GM23338 (cell line): Measurements from ENCODE around the gene PGBD2. TPM values are rescaled to one million over a fixed set of nuclear protein-coding genes. Genes with fewer than 3 reads are reported as not detected.
"Not testable (repeated sequence)": the region's sequence is repeated elsewhere in the genome, so short reads cannot be mapped to it uniquely, and the experiment has no call there.

Experiments
- ATAC-seq: fragments of 200-7000 bp; cut with Tn5 transposase; 3 replicates; pipeline ENCODE4 v1.9.1; 2020
- DNase-seq: peaks from one replicate; pipeline ENCODE4 v3.0.0-alpha.2; 2015; ENCODE audit warnings: low spot score
- H2AFZ ChIP-seq: fragments of 200-600 bp; sonication (generic); 2 replicates; pipeline ENCODE4 v1.8.0; 2016; ENCODE audit warnings: antibody characterized with exemption, mild to moderate bottlenecking, moderate library complexity
- H3F3A ChIP-seq: fragments of 200-600 bp; sonication (generic); replicated peaks from 2 replicates; pipeline ENCODE4 v1.8.0; 2017; ENCODE audit warnings: antibody characterized with exemption, mixed run types, low read depth
- H3K27ac ChIP-seq: fragments of 200-600 bp; sonication (generic); 2 replicates; pipeline ENCODE4 v1.6.1; 2016; ENCODE audit warnings: low read depth
- H3K27me3 ChIP-seq: fragments of 200-600 bp; sonication (generic); 2 replicates; pipeline ENCODE4 v1.8.0; 2016; ENCODE audit warnings: mild to moderate bottlenecking, mixed run types, moderate library complexity; ENCODE audit not compliant: insufficient read depth
- H3K36me3 ChIP-seq: fragments of 200-600 bp; sonication (generic); 2 replicates; pipeline ENCODE4 v1.8.0; 2016; ENCODE audit warnings: mild to moderate bottlenecking; ENCODE audit not compliant: insufficient read depth
- H3K4me1 ChIP-seq: fragments of 200-600 bp; sonication (generic); 2 replicates; pipeline ENCODE4 v1.8.0; 2016; ENCODE audit warnings: mild to moderate bottlenecking, moderate library complexity; ENCODE audit not compliant: insufficient read depth
- H3K4me2 ChIP-seq: fragments of 200-600 bp; sonication (generic); 2 replicates; pipeline ENCODE4 v1.7.1; 2017; ENCODE audit warnings: mixed run types
- H3K4me3 ChIP-seq: fragments of 200-600 bp; sonication (generic); 2 replicates; pipeline ENCODE4 v1.6.1; 2016; ENCODE audit warnings: mixed run types
- H3K79me2 ChIP-seq: fragments of 200-600 bp; sonication (generic); replicated peaks from 2 replicates; pipeline ENCODE4 v1.8.0; 2017; ENCODE audit warnings: mild to moderate bottlenecking; ENCODE audit not compliant: insufficient read depth
- H3K9me2 ChIP-seq: fragments of 200-600 bp; sonication (generic); 2 replicates; pipeline ENCODE4 v1.8.0; 2017; ENCODE audit not compliant: insufficient read depth
- H4K20me1 ChIP-seq: fragments of 200-600 bp; sonication (generic); replicated peaks from 2 replicates; pipeline ENCODE4 v1.8.0; 2017; ENCODE audit warnings: mild to moderate bottlenecking; ENCODE audit not compliant: insufficient read depth
- H3K27ac Mint-ChIP-seq: 2 replicates; pipeline ENCODE4 v1.8.0; 2020; ENCODE audit warnings: inconsistent platforms, mild to moderate bottlenecking, moderate library complexity, mixed read lengths
- H3K27me3 Mint-ChIP-seq: 3 replicates; pipeline ENCODE4 v1.8.0; 2022; ENCODE audit warnings: low read depth, mild to moderate bottlenecking, moderate library complexity, mixed read lengths, inconsistent platforms; ENCODE audit not compliant: insufficient read depth, poor library complexity
- H3K36me3 Mint-ChIP-seq: 3 replicates; pipeline ENCODE4 v1.8.0; 2021; ENCODE audit warnings: low read depth, mild to moderate bottlenecking, inconsistent platforms, moderate library complexity, mixed read lengths
- H3K4me1 Mint-ChIP-seq: 3 replicates; pipeline ENCODE4 v1.8.0; 2020; ENCODE audit warnings: mild to moderate bottlenecking, inconsistent platforms, mixed read lengths
- H3K4me3 Mint-ChIP-seq: 3 replicates; pipeline ENCODE4 v1.8.0; 2021; ENCODE audit warnings: moderate library complexity, mild to moderate bottlenecking, inconsistent platforms, mixed read lengths
- H3K9me3 Mint-ChIP-seq: 3 replicates; pipeline ENCODE4 v1.8.0; 2020; ENCODE audit warnings: moderate library complexity, mild to moderate bottlenecking, inconsistent platforms, mixed read lengths
- CREB1 ChIP-seq: fragments of 250-450 bp; sonication (Bioruptor Pico); IDR thresholded peaks from 2 replicates; pipeline ENCODE4 v1.5.0; 2020; ENCODE audit warnings: low read depth, mild to moderate bottlenecking, moderate library complexity
- CTCF ChIP-seq, 2 experiments: fragments of 200-600 bp in 1 of 2; sonication (generic) in 1 of 2; conservative IDR thresholded peaks; 2 replicates each; pipeline versions ENCODE4 v1.5.1 to v1.6.1; 2016 to 2017; ENCODE audit warnings: antibody characterized with exemption in 2 of 2, low read depth in 2 of 2, mild to moderate bottlenecking in 2 of 2, moderate library complexity in 1 of 2
- JUNB ChIP-seq: IDR thresholded peaks from one replicate; pipeline ENCODE4 v1.6.1; 2016; ENCODE audit warnings: antibody characterized with exemption; ENCODE audit not compliant: unreplicated experiment
- ZNF114 ChIP-seq: fragments of 250-450 bp; sonication (Bioruptor Pico); IDR thresholded peaks from 2 replicates; pipeline ENCODE4 v1.5.0; 2020; ENCODE audit warnings: mild to moderate bottlenecking, moderate library complexity
- polyA plus RNA-seq: library from polyadenylated mRNA; unstranded; fragments of >200 nt; fragmentation: Nextera tagmentation; extraction: Ambion mirVana; gene quantifications from 2 replicates; pipeline ENCODE4 v1.2.1, GENCODE V29; 2016
- total RNA-seq: library from RNA; depleted of rRNA; stranded (reverse); fragments of >200 nt; shearing (Covaris generic); gene quantifications from 2 replicates; pipeline ENCODE4 v1.2.3, GENCODE V29; 2014

The PGBD2 gene
- total and polyA plus RNA-seq, 2 experiments from 2014 or later, result 4.8 to 10.2 TPM

GRCh38 chr1:248924696-248925532, 18.9 kb downstream of the PGBD2 start:
- TF ChIP-seq CTCF (conservative IDR thresholded peaks at IDR 0.05; ENCODE audit: low read depth in 2 of 2) (peak; percentile 64 to 68), JUNB (no peak)
- Mint-ChIP-seq H3K4me1 (no peaks in the 10 kb centered on the region), H3K27ac (no peak overlapping the region), H3K9me3 (no peaks in the 10 kb centered on the region), H3K4me3 (no peak overlapping the region; the same call in 2 of the 3 replicates), H3K36me3 (peaks cover 4% of the 10 kb centered on the region; the same call in 2 of the 3 replicates), H3K27me3 (peaks cover 3% of the 10 kb centered on the region)
- Histone ChIP-seq H3K27ac (no peak overlapping the region), H3K9me2 (no peaks in the 10 kb centered on the region), H3F3A (no peaks in the 10 kb centered on the region), H2AFZ (no peak overlapping the region), H3K79me2 (no peaks in the 10 kb centered on the region; the same call in 1 of the 2 replicates), H3K4me2 (no peak overlapping the region), H4K20me1 (no peaks in the 10 kb centered on the region), H3K27me3 (no peaks in the 10 kb centered on the region), H3K36me3 (no peaks in the 10 kb centered on the region), H3K4me1 (no peaks in the 10 kb centered on the region), H3K4me3 (no peak overlapping the region)
- DNase-seq (peak; percentile 69), ATAC-seq (peak; percentile 80)

- not testable (repeated sequence) for H3K4me1 ChIP-seq, H3K27ac ChIP-seq, H3K27me3 ChIP-seq, H3K9me3 Mint-ChIP-seq, H3K4me3 ChIP-seq, H3K4me1 Mint-ChIP-seq, H3K27ac Mint-ChIP-seq, H3K36me3 ChIP-seq, H4K20me1 ChIP-seq, DNase-seq, H3K4me2 ChIP-seq, ATAC-seq, H3K27me3 Mint-ChIP-seq, H3K79me2 ChIP-seq, H3K36me3 Mint-ChIP-seq, H3K4me3 Mint-ChIP-seq, H3F3A ChIP-seq, H2AFZ ChIP-seq, H3K9me2 ChIP-seq
Observed at GRCh38 chr1:248925859-248926258, 19.8 kb downstream of the PGBD2 start.

- H3K27me3 ChIP-seq, result no peaks in the 10 kb centered on the region
- H3K9me3 Mint-ChIP-seq, result no peaks in the 10 kb centered on the region
- H2AFZ ChIP-seq, result no peak overlapping the region
- H3K4me3 Mint-ChIP-seq, result no peak overlapping the region
- H3K36me3 ChIP-seq, result no peaks in the 10 kb centered on the region
- peaks cover 3% of the 10 kb centered on the region for H3K27me3 Mint-ChIP-seq
- no peak for TF ChIP-seq CREB1 (CRISPR knock-in tag)
- no peak for TF ChIP-seq ZNF114 (CRISPR knock-in tag)
- no peaks in the 10 kb centered on the region for H3F3A ChIP-seq
- no peaks in the 10 kb centered on the region for H3K36me3 Mint-ChIP-seq
- H3K27ac Mint-ChIP-seq, result no peak overlapping the region
- no peak overlapping the region for H3K27ac ChIP-seq
- no peaks in the 10 kb centered on the region for H3K9me2 ChIP-seq
- no peak overlapping the region for H3K4me3 ChIP-seq
- no peak overlapping the region for H3K4me2 ChIP-seq
- no peaks in the 10 kb centered on the region for H3K4me1 Mint-ChIP-seq
- no peaks in the 10 kb centered on the region for H4K20me1 ChIP-seq
- ATAC-seq (no peak), DNase-seq (no peak)
- no peaks in the 10 kb centered on the region for H3K4me1 ChIP-seq
- no peaks in the 10 kb centered on the region for H3K79me2 ChIP-seq
Observed at GRCh38 chr1:248926401-248927182, 20.6 kb downstream of the PGBD2 start.

- H3K27ac Mint-ChIP-seq, H3K4me3 Mint-ChIP-seq, H3K9me2 ChIP-seq, DNase-seq, H3F3A ChIP-seq, H3K79me2 ChIP-seq, H3K4me1 ChIP-seq, ATAC-seq, H3K4me3 ChIP-seq, H3K27ac ChIP-seq, H3K27me3 Mint-ChIP-seq, H4K20me1 ChIP-seq, H3K4me2 ChIP-seq, H3K27me3 ChIP-seq, H3K36me3 ChIP-seq, H2AFZ ChIP-seq, H3K36me3 Mint-ChIP-seq, H3K4me1 Mint-ChIP-seq, H3K9me3 Mint-ChIP-seq: not testable (repeated sequence)
Observed at GRCh38 chr1:248927283-248927682, 21.2 kb downstream of the PGBD2 start.

GRCh38 chr1:248928122-248928521, 22.1 kb downstream of the PGBD2 start:
- not testable (repeated sequence) for H3K4me1 ChIP-seq, H3K79me2 ChIP-seq, H3K9me3 Mint-ChIP-seq, H3K27me3 ChIP-seq, ATAC-seq, H3K27me3 Mint-ChIP-seq, H3K4me3 ChIP-seq, H3K36me3 Mint-ChIP-seq, H3K27ac Mint-ChIP-seq, H3K27ac ChIP-seq, H3K4me3 Mint-ChIP-seq, H3K9me2 ChIP-seq, H3F3A ChIP-seq, H3K4me2 ChIP-seq, H3K4me1 Mint-ChIP-seq, H4K20me1 ChIP-seq, H3K36me3 ChIP-seq, H2AFZ ChIP-seq, DNase-seq
